ENCODE measurements around the gene PLA2G7.
A peak's percentile ranks its signal among the peaks of the same experiment; 100 is the strongest.

Gene PLA2G7

DNA sequence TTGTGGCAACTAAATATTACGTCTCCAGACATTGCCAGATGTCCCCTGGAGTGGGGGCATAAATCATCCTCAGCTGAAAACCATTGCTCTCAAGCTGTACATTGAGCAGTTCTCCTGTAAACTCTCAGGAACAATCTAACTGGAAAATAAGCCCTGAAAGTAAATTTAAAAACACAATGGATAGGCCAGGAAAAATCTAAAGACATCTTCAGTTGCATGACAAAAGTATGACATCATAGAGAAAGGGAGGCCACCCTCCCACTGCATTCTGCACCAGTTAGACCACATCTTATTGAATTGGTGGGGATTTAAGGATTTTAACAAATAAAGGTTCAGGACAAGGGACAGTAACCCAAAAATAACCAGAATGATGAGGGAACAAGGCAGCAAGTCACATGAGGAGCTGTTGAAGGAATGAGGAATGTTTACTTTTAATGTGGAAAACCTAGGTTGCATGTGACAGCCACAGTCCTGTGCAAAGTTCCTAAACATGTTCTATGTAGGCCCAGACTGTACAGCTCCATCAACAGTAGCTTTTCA, 5.3 kb downstream of the PLA2G7 start:
- no peak for ATAC-seq
- peaks cover 80% of the 10 kb centered on the region for H3K27me3 Mint-ChIP-seq
- DNase-seq = no peak
- no peaks in the 10 kb centered on the region for H3K9me3 Mint-ChIP-seq
- no peak overlapping the region for H3K27ac Mint-ChIP-seq
- H3K4me3 Mint-ChIP-seq = no peak overlapping the region
- peaks cover 8% of the 10 kb centered on the region for H3K4me1 Mint-ChIP-seq

DNA sequence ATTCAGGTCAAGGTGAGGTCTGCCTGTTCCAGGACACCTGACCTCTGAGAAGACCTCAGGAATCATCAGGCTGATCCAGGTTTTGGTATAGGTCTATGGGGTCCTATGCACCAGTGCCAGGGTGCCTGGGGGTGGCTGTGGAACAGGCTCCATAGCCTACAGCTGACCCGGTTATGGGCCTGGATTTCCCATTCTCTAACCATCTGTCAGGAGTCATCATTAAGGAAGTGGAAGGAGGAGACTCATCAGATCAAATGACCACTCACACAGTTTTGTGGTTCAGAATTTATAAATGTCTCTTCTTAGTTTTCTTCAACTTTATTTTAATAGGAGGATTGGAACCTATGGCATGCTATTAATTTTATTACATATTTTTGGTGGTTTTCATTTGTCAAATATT, 14.8 kb downstream of the PLA2G7 start:
- no peaks in the 10 kb centered on the region for H3K4me1 Mint-ChIP-seq
- H3K27ac Mint-ChIP-seq = no peak overlapping the region
- DNase-seq (no peak), ATAC-seq (no peak)
- H3K4me3 Mint-ChIP-seq = no peak overlapping the region
- no peaks in the 10 kb centered on the region for H3K9me3 Mint-ChIP-seq
- H3K27me3 Mint-ChIP-seq = peaks cover 45% of the 10 kb centered on the region

DNA sequence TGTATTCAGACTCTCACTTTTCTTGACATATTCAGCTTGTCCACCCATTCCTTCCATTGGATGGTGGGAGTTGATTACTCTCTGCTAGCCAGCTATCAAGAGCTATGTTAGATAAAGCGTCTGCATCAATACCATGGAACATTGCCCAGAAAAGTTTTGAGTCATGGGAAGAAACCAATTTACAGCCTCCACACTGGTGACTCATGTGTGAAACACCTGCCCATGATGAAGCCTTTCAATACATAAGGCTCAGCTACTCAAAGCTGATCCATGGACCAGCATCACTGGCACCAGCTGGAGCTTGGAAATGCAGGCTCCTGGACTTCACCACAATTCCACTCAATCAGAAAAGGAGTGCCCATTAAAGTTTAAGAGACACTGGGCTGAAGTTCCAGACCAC, 16.1 kb downstream of the PLA2G7 start:
- Mint-ChIP-seq H3K9me3 (no peaks in the 10 kb centered on the region), H3K4me3 (no peak overlapping the region), H3K27me3 (peaks cover 34% of the 10 kb centered on the region), H3K27ac (no peak overlapping the region), H3K4me1 (no peaks in the 10 kb centered on the region)
- ATAC-seq (no peak), DNase-seq (no peak)

DNA sequence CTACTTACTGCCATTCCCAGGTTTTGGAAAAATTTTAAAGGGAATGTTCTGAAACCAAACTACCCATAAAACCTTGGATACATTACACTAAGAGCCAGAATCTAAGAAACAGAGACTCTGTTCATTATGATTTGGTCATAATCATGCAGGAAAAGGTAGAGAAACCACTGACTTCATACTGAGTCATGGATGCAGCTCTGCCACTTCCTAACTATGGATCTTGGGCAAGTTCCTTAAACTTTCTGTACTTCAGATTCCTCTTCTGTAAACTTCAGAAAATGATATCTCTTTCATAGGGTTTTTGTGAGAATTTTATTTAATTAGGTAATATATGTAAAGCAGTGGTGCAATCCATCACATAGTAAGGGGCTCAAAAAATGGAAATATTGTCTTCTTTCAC, 20.0 kb downstream of the PLA2G7 start:
- ATAC-seq (no peak), DNase-seq (no peak)
- H3K4me1 Mint-ChIP-seq = no peaks in the 10 kb centered on the region
- no peak overlapping the region for H3K4me3 Mint-ChIP-seq
- no peak overlapping the region for H3K27ac Mint-ChIP-seq
- peaks cover 26% of the 10 kb centered on the region for H3K27me3 Mint-ChIP-seq
- H3K9me3 Mint-ChIP-seq = no peaks in the 10 kb centered on the region

DNA sequence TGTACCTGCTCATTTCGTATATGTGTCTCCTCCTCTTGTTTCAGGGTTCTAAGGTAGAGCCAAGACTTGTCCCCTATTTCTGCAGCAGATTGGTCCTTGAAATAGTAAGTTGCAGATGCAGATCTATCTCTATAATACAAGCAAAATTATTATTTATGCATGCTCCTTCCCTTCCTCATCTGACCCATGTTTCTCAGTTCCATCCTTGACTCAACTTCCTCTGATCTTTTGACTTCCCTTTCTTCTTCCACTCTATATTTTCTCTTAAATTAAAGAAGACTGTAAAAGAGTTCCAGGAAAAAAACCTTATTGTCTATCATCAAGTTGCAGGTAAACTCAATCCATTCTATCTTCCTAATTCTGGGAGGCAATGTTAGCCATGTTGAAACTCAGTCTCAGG, 23.7 kb downstream of the PLA2G7 start:
- no peak for DNase-seq
- Mint-ChIP-seq H3K27me3 (peaks cover 18% of the 10 kb centered on the region), H3K9me3 (no peaks in the 10 kb centered on the region), H3K4me1 (no peaks in the 10 kb centered on the region), H3K4me3 (no peak overlapping the region), H3K27ac (no peak overlapping the region)
- ATAC-seq = no peak

DNA sequence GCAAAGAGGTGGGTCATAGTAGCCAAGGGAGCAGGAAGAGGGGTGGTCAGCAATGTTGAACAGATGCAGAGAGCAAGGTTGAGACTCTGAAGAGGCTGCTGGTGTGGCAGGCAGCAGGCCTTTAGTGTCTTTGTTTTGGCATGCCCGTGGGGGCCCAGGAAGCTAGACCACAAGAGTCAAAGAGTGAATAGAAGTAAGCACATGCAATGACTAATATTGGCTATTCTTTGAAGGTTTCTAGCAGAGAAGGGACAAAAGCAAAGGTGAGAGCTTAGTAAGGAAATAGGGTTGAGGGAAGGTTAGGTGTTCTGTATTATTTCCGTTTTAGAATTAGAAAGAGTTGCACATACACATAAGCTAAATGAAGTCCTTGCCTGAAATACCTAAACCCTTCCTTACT, 28.7 kb downstream of the PLA2G7 start:
- Mint-ChIP-seq H3K4me3 (no peak overlapping the region), H3K4me1 (no peaks in the 10 kb centered on the region), H3K27ac (no peak overlapping the region), H3K27me3 (peaks cover 35% of the 10 kb centered on the region), H3K9me3 (no peaks in the 10 kb centered on the region)
- DNase-seq (no peak), ATAC-seq (peak; percentile 46)

DNA sequence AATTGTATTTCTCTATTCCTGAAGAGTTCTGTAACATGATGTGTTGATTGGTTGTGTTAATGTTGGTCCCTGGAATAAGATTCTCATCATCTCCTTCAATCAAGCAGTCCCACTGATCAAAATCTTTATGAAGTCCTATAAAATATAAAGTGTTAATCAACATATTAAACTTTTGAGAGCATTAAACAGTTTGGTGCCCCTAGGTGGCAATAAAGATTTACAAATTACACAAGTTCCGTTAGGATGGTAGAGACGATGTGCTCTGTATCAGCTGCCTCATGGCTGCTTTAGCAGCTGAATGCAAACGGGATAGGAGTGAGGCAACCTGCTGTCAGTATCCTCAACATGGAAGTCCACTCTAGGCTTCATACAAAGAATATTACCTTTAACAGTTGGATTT, 30.6 kb downstream of the PLA2G7 start:
- H3K27me3 Mint-ChIP-seq = peaks cover 33% of the 10 kb centered on the region
- H3K27ac Mint-ChIP-seq = no peak overlapping the region
- ATAC-seq (no peak), DNase-seq (no peak)
- no peaks in the 10 kb centered on the region for H3K4me1 Mint-ChIP-seq
- no peaks in the 10 kb centered on the region for H3K9me3 Mint-ChIP-seq
- no peak overlapping the region for H3K4me3 Mint-ChIP-seq

DNA sequence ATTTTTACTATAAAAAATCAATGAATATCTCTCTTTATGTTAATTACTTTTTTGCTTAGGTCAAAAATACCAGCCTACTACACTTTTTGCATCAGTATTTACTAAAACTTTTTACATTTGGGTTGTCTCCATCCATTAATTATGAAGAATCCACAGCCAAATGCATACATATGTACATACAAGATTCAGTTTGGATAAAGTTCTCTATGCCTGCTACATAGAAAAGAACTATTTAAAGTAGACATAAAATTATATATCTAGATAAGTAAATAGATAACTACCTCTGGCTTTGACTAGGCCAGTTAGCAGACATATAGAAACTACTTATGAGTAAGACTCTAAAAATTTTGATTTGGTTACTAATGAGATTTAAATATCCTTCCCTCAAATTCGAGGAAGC, 35.2 kb downstream of the PLA2G7 start:
- Mint-ChIP-seq H3K27ac (no peak overlapping the region), H3K27me3 (peaks cover 40% of the 10 kb centered on the region), H3K9me3 (no peaks in the 10 kb centered on the region), H3K4me1 (no peaks in the 10 kb centered on the region), H3K4me3 (no peak overlapping the region)
- ATAC-seq (no peak), DNase-seq (no peak)

DNA sequence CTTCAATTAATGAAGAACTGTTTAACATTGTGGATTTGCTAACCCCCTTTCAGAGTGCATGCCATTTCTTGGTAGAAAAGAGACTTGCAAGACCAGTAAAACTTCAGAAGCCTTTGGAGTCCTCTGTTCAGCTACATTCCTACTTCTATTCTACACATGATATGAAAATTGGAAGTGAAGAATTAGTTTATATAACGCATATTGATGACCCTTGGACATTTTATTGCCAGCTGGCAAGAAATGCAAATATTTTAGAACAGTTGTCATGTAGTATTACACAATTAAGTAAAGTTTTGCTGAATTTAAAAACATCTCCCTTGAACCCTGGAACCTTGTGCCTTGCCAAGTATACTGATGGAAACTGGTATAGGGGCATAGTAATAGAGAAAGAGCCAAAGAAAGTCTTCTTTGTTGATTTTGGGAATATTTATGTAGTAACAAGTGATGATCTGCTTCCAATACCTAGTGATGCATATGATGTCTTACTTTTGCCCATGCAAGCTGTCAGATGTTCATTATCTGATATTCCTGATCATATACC, 44.2 kb downstream of the PLA2G7 start:
- Mint-ChIP-seq H3K27me3 (peaks cover 13% of the 10 kb centered on the region), H3K27ac (no peak overlapping the region), H3K4me3 (no peak overlapping the region), H3K9me3 (no peaks in the 10 kb centered on the region), H3K4me1 (no peaks in the 10 kb centered on the region)
- ATAC-seq = no peak
- no peak for DNase-seq

DNA sequence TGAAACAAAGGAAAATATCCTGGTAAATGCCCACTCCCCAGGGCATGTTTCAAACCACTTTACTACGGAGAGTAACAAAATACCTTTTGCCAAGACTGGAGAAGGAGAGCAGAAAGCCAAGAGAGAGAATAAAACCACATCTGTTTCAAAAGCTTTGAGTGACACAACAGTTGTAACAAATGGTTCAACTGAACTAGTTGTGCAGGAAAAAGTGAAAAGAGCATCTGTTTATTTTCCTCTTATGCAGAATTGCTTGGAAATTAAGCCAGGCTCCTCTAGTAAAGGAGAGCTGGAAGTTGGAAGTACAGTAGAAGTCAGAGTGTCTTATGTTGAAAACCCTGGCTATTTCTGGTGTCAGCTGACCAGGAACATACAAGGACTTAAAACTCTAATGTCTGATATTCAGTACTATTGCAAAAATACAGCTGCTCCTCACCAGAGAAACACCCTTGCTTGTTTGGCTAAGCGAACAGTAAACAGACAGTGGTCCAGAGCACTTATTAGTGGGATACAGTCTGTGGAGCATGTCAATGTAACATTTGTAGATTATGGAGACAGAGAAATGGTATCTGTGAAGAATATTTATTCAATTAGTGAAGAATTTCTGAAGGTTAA, 44.9 kb downstream of the PLA2G7 start:
- Mint-ChIP-seq H3K4me3 (no peak overlapping the region), H3K27ac (no peak overlapping the region), H3K4me1 (no peaks in the 10 kb centered on the region), H3K9me3 (no peaks in the 10 kb centered on the region), H3K27me3 (peaks cover 6% of the 10 kb centered on the region)
- no peak for DNase-seq
- no peak for ATAC-seq

DNA sequence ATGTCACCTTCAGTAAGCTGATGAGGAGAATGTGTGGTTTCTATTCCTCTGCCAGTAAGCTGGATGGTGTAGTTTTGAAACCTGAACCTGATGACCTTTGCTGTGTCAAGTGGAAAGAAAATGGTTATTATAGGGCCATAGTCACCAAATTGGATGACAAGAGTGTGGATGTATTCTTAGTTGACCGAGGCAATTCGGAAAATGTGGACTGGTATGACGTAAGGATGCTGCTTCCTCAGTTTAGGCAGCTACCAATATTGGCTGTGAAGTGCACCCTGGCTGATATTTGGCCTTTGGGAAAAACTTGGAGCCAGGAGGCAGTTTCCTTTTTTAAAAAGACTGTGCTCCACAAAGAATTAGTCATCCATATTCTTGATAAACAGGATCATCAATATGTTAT, 45.5 kb downstream of the PLA2G7 start:
- H3K27ac Mint-ChIP-seq = no peak overlapping the region
- peaks cover 6% of the 10 kb centered on the region for H3K27me3 Mint-ChIP-seq
- no peaks in the 10 kb centered on the region for H3K4me1 Mint-ChIP-seq
- H3K9me3 Mint-ChIP-seq = no peaks in the 10 kb centered on the region
- ATAC-seq = no peak
- DNase-seq = no peak
- H3K4me3 Mint-ChIP-seq = no peak overlapping the region

DNA sequence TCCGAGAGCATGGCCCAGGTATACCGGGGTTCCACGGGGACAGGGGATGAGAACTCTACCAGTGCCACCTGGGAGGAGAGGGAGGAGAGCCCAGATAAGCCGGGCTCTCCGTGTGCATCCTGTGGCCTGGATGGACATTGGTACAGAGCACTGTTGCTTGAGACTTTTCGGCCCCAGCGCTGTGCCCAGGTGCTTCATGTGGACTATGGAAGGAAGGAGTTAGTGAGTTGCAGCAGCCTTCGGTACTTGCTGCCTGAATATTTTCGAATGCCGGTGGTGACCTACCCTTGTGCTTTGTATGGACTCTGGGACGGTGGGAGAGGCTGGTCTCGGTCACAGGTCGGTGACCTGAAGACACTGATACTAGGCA, 46.2 kb downstream of the PLA2G7 start:
- Mint-ChIP-seq H3K4me1 (no peaks in the 10 kb centered on the region), H3K9me3 (no peaks in the 10 kb centered on the region), H3K27ac (no peak overlapping the region), H3K27me3 (peaks cover 6% of the 10 kb centered on the region), H3K4me3 (no peak overlapping the region)
- no peak for ATAC-seq
- DNase-seq = no peak

DNA sequence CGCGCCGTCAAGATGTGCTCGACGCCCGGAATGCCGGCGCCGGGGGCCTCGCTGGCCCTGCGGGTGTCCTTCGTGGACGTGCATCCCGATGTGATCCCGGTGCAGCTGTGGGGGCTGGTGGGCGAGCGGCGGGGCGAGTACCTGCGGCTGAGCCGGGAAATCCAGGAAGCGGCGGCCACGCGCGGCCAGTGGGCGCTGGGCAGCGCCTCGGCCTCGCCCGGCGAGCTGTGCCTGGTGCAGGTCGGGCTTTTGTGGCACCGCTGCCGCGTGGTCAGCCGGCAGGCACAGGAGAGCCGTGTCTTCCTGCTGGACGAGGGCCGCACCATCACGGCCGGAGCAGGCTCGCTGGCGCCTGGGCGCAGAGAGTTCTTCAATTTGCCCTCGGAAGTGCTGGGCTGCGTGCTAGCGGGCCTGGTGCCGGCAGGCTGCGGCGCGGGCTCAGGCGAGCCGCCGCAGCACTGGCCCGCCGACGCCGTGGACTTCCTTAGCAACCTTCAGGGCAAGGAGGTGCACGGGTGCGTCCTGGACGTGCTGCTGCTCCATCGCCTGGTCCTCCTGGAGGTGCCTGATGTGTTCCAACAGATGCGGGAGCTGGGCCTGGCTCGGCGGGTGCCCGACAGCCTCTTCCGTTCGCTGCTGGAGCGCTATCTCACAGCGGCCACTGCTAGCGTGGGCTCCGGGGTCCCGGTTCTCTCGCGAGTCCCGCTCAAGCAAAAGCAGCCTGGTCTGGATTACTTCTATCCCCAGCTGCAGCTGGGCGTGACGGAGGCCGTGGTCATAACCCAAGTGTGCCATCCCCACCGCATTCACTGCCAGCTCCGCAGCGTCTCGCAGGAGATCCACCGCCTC, 46.8 kb downstream of the PLA2G7 start:
- H3K27me3 Mint-ChIP-seq = peaks cover 6% of the 10 kb centered on the region
- no peak overlapping the region for H3K4me3 Mint-ChIP-seq
- ATAC-seq = no peak
- H3K9me3 Mint-ChIP-seq = no peaks in the 10 kb centered on the region
- no peak overlapping the region for H3K27ac Mint-ChIP-seq
- no peak for DNase-seq
- H3K4me1 Mint-ChIP-seq = no peaks in the 10 kb centered on the region

DNA sequence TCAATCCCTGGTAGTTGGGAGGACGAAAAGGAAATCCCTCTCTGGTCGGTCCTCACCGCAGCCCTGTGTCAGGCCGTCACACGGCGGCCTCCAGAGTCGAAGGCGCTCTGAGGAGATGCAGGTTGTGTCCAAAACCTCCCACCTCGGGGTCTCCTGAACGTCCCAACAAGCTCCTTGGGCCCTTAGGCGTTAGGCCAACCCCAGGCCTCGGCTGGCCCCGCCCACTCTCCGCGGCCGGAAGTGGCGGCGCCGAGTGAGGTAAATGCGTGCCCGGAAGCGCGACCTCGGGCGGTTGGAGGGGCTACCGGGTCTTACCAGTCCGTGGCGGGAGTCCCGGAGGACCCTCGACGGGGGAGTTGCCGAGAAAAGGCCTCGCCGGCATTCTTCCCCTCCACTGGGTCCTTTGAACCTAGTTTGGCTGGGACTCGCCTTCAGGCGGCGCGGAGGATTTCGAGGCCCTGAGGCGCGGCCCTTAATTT, 47.5 kb downstream of the PLA2G7 start, which contains the start of gene TDRD6:
TDRD6 (plus strand) TSS at position 267 of the 479 bp plus-strand sequence. CDS start 244 bp downstream, outside the sequence.
- H3K27me3 Mint-ChIP-seq = peaks cover 6% of the 10 kb centered on the region
- no peak within 1 kb of the TSS for H3K4me3 Mint-ChIP-seq

DNA sequence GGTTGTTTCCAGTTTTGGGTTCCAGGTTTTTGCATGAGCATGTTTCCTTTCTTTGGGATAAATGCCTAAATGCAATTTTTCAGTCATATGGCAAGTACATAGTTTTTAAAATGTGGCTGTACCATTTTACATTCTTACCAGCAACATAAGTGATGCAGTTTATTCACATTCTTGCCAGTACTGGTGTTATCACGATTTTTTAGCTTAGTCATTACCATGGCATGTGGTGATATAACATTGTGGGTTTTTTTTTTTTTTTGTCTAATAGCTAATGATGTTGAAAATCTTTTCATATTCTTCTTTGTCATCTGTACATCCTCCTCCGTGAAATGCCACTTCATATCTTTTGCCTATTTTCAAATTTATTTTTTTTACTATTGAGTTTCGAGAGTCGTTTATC, 50.4 kb downstream of the PLA2G7 start:
- Mint-ChIP-seq H3K27me3 (peaks cover 6% of the 10 kb centered on the region), H3K9me3 (no peaks in the 10 kb centered on the region), H3K27ac (no peak overlapping the region), H3K4me1 (no peaks in the 10 kb centered on the region), H3K4me3 (no peak overlapping the region)
- ATAC-seq = no peak
- no peak for DNase-seq

More for the DNA sequence above, 47.5 kb downstream of the PLA2G7 start, which contains the start of gene TDRD6:
- Mint-ChIP-seq H3K4me1 (no peaks in the 10 kb centered on the region), H3K9me3 (no peaks in the 10 kb centered on the region), H3K27ac (no peak within 1 kb of the TSS)
- ATAC-seq (no peak), DNase-seq (no peak)

DNA sequence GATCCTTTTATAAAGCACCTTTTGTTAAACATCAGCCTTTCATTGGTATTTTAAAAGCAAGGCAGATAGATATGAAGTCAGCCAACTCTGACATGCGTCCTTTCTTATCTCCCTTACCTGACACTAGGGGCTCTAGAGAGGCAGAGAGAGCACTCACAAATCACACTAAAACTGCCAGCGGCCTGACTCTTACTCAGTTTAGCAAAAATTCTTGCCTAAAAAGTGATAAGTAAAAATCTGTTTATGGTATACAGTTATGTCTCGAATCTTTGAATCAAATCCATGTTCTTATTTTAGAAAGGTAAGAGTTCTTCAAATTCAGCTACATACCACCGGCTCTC, 57.9 kb downstream of the PLA2G7 start:
- H3K9me3 Mint-ChIP-seq = no peaks in the 10 kb centered on the region
- H3K27me3 Mint-ChIP-seq = no peaks in the 10 kb centered on the region
- H3K4me1 Mint-ChIP-seq = no peaks in the 10 kb centered on the region
- H3K4me3 Mint-ChIP-seq = no peak overlapping the region
- no peak for DNase-seq
- ATAC-seq = no peak
- H3K27ac Mint-ChIP-seq = no peak overlapping the region
